GM06990 (cell line): ENCODE results near the gene AMOTL2.

Source experiments
- DNase-seq: peaks from one replicate; pipeline ENCODE4 v3.0.0-alpha.2; 2011; ENCODE audit not compliant: insufficient read length; ENCODE audit errors: extremely low read depth
- H3K27me3 ChIP-seq: replicated peaks from 2 replicates; pipeline ENCODE4 v1.6.0; 2011; ENCODE audit warnings: low read length; ENCODE audit not compliant: control insufficient read depth, insufficient read depth
- H3K36me3 ChIP-seq: 2 replicates; pipeline ENCODE4 v1.5.1; 2011; ENCODE audit warnings: low read length; ENCODE audit not compliant: control insufficient read depth, insufficient read depth
- H3K4me3 ChIP-seq: replicated peaks from 2 replicates; pipeline ENCODE4 v1.5.1; 2011; ENCODE audit warnings: low read depth, mild to moderate bottlenecking, control low read depth, low read length
- TF ChIP-seq, protein P1 (sequence below): IDR thresholded peaks from 2 replicates; pipeline ENCODE4 v1.5.1; 2011; ENCODE audit warnings: low read length, control low read depth, mild to moderate bottlenecking, inconsistent platforms; ENCODE audit not compliant: insufficient read depth, poor library complexity, severe bottlenecking

AMOTL2 gene

DNA sequence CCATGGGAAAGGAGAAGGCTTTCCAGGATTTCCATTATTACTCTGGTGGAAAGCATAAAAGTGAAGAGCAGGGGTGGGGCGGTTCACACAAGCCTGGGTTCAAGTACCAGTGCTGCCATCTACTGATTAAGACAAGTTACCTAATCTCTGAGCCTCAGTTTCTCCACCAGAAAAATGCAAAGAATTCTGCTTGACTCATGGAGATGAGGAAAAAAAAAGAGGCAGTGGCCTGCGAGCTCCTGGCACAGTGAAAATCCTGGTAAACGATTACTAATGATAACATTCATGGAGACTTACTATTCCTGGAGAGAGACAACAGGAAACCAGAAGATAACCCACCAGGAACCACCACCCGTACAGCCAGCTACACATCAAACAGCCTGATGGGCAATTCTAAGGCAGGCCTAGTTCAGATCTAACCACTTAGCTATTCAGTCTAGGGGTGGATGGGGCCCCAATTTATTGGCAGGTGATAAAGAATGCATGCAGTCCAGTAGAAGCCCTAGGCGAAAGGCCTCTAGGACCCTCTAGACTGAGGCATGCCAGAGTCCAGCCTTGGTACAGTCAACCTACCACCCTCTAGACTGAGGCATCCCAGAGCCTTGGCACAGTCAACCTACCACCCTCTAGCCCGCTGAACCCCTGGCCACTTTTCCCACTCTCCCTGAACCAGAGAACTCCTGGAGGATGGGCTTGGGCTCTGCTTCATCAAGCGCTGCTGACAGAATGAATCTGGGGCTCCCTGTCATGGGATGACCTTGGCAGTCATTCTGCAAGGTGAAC is 2.5 kb downstream of the AMOTL2 start:
- TF ChIP-seq, protein P1, sequence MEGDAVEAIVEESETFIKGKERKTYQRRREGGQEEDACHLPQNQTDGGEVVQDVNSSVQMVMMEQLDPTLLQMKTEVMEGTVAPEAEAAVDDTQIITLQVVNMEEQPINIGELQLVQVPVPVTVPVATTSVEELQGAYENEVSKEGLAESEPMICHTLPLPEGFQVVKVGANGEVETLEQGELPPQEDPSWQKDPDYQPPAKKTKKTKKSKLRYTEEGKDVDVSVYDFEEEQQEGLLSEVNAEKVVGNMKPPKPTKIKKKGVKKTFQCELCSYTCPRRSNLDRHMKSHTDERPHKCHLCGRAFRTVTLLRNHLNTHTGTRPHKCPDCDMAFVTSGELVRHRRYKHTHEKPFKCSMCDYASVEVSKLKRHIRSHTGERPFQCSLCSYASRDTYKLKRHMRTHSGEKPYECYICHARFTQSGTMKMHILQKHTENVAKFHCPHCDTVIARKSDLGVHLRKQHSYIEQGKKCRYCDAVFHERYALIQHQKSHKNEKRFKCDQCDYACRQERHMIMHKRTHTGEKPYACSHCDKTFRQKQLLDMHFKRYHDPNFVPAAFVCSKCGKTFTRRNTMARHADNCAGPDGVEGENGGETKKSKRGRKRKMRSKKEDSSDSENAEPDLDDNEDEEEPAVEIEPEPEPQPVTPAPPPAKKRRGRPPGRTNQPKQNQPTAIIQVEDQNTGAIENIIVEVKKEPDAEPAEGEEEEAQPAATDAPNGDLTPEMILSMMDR, result no peak
- no peaks in the 10 kb centered on the region for H3K36me3 ChIP-seq
- peaks cover 7% of the 10 kb centered on the region for H3K27me3 ChIP-seq
- H3K4me3 ChIP-seq, result no peak overlapping the region
- no peak for DNase-seq

DNA sequence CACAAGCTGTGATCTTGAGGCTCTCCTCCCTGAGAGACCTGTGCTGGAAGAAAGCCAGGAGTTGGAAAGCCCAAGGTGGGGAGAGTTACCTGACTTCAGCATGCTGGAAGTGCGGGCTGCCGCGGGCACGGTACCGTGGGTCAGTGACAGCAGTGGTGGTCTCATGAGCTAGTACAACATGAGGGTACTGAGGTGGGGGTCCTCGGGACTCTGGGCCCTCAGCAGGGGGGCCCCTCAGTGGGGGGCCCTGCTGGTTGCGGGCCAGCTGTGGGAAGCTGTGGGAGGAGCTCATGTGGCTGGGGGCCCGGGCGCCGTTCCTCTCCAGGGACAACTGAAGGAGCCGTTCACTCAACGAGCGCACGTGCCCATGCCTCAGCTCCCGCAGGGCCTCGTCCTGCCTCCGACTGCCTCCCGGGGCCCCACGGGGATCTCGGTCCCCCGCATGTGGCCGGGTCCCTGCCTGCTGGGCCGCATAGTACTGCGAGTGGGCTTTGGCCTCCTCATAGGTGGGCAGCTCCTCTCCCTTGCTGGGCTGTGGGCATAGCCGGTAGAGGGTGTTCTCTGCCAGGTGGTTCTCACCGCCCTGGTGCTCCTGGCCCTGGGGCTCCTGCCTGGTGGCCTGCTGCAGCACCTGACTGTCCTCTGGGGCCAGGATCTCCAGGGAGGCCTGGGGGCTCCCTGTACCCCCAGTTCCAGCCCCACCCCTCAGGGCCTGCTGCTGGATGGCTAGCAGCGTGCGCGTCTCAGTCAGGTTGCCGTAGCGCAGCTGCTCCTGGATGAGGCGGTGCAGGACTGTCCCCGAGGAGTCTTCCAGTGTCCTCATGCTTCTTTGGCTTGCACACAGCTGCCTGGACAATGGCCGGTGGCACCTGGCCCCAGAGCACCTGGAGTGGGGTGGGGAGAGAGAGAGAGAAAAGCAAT is 3.4 kb downstream of the AMOTL2 start:
- Histone ChIP-seq H3K36me3 (no peaks in the 10 kb centered on the region), H3K27me3 (peaks cover 7% of the 10 kb centered on the region), H3K4me3 (no peak overlapping the region)
- TF ChIP-seq, protein P1, result no peak
- DNase-seq, result no peak

DNA sequence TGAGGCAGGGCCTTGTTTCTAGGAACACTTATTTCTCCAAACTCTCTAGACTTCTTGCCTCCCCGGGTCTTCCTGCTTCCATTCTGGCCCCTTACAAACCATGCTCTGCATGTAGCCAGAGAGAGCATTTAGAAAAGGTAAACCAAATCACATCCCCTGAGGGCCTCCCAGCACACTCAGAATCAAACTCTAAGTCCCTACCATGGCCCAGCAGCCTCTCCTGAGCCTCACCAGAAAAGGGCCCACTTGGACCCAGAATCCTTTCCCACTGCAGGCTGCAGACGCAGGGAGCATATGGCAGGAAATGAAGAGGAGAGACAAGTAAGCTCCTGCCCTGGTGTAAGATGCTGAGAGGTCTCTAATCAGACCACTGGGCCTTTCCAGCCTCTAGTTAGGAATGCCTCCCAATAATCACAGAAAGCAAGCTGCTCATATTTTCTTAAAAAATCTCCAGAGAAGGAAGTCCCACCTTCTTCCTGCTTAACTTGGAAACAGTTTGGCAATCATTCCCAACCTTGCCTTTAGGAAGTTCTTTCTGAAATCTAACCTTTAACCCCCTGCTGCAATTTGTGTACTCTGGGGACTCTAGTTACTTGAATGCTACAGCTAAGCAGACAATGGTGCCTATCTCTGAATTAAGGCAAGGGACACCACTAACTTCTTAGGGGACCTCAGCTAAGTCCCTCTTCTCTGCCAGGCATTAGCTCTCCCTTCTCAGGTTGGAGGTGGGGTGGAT is 4.2 kb downstream of the AMOTL2 start:
- TF ChIP-seq, protein P1, result no peak
- no peaks in the 10 kb centered on the region for H3K36me3 ChIP-seq
- no peak for DNase-seq
- H3K27me3 ChIP-seq, result peaks cover 5% of the 10 kb centered on the region
- no peak overlapping the region for H3K4me3 ChIP-seq

DNA sequence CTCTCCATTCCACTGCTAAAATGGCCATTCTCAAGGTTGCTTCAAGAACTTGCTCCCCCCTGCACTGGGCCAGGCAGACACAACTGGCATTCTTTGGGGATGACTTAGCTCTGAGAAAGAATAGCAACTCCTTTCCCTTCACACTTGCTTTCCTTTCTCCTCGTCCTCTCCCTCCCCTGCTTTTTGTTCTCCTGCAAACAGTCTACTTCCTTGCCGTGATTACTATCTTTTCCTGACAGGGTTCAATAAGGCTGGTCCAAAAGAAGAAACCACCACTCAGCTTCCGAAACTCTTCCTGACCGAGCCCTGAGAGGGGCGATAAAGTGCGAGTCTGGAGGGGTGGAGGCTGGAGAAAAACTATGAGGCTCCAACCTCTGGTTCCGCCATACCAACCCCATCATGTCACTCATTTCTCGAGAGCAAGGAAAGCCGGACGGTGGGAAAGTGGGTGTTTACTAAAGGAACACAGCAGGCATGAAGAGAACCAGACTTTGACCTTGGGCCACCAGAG is 5.0 kb downstream of the AMOTL2 start:
- peaks cover 2% of the 10 kb centered on the region for H3K27me3 ChIP-seq
- no peaks in the 10 kb centered on the region for H3K36me3 ChIP-seq
- no peak for DNase-seq
- TF ChIP-seq, protein P1, result no peak
- H3K4me3 ChIP-seq, result no peak overlapping the region

DNA sequence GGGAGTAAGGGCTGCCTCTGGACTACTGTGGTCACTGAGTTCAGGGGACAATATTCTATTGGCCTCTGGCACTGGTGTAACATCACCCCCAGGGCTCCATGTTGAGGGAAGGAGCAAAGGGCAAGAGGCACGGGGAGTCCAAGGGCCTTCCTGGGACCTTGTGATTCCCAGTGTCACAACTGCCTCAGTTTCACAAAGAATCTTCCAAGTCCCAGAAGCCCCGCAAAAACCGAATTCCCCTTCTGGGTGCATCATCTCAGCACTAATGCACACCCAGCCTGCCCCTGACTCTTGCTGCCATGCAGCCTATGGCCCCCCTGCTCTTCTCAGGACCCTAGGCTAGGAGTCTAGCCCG is 5.5 kb downstream of the AMOTL2 start:
- no peak for DNase-seq

More for the DNA sequence above, 5.5 kb downstream of the AMOTL2 start:
- Histone ChIP-seq H3K27me3 (peaks cover 2% of the 10 kb centered on the region), H3K4me3 (no peak overlapping the region), H3K36me3 (no peaks in the 10 kb centered on the region)
- TF ChIP-seq, protein P1, result no peak
